RWPE2 (cell line): ENCODE measurements around the gene CORO7.
A peak's percentile ranks its signal among the peaks of the same experiment; 100 is the strongest.

Source experiments
- ATAC-seq: fragments of 200-7000 bp; cut with Tn5 transposase; 3 replicates; pipeline ENCODE4 v1.9.1; 2021; ENCODE audit warnings: low read depth
- DNase-seq: peaks from one replicate; pipeline ENCODE4 v3.0.0-alpha.2; 2020; ENCODE audit warnings: low spot score
- H3K27ac ChIP-seq: fragments of 450-650 bp; 2 replicates; pipeline ENCODE4 v1.5.1; 2017; ENCODE audit warnings: mild to moderate bottlenecking; ENCODE audit not compliant: poor library complexity, severe bottlenecking
- H3K27me3 ChIP-seq: fragments of 250-450 bp; sonication (Bioruptor Pico); 2 replicates; pipeline ENCODE4 v1.5.1; 2021; ENCODE audit warnings: mild to moderate bottlenecking, moderate library complexity; ENCODE audit not compliant: insufficient read depth, poor library complexity, severe bottlenecking
- H3K36me3 ChIP-seq: fragments of 250-450 bp; sonication (Bioruptor Pico); 2 replicates; pipeline ENCODE4 v1.5.1; 2020; ENCODE audit warnings: low read depth, mild to moderate bottlenecking, moderate library complexity
- H3K4me1 ChIP-seq: fragments of 250-450 bp; sonication (Bioruptor Pico); 2 replicates; pipeline ENCODE4 v1.5.1; 2021; ENCODE audit warnings: mild to moderate bottlenecking, moderate library complexity; ENCODE audit not compliant: insufficient read depth, poor library complexity, severe bottlenecking
- H3K4me3 ChIP-seq: fragments of 250-450 bp; sonication (Bioruptor Pico); 2 replicates; pipeline ENCODE4 v1.5.1; 2021; ENCODE audit warnings: mild to moderate bottlenecking, moderate library complexity; ENCODE audit not compliant: severe bottlenecking
- H3K9me3 ChIP-seq: fragments of 250-450 bp; sonication (Bioruptor Pico); 2 replicates; pipeline ENCODE4 v1.5.1; 2021; ENCODE audit warnings: mild to moderate bottlenecking, moderate library complexity; ENCODE audit not compliant: severe bottlenecking
- TF ChIP-seq, protein P1 (sequence below): fragments of 450-650 bp; IDR thresholded peaks from one replicate; pipeline ENCODE4 v1.5.1; 2017; ENCODE audit warnings: mild to moderate bottlenecking, moderate library complexity; ENCODE audit not compliant: poor library complexity, severe bottlenecking

CORO7 gene

DNA sequence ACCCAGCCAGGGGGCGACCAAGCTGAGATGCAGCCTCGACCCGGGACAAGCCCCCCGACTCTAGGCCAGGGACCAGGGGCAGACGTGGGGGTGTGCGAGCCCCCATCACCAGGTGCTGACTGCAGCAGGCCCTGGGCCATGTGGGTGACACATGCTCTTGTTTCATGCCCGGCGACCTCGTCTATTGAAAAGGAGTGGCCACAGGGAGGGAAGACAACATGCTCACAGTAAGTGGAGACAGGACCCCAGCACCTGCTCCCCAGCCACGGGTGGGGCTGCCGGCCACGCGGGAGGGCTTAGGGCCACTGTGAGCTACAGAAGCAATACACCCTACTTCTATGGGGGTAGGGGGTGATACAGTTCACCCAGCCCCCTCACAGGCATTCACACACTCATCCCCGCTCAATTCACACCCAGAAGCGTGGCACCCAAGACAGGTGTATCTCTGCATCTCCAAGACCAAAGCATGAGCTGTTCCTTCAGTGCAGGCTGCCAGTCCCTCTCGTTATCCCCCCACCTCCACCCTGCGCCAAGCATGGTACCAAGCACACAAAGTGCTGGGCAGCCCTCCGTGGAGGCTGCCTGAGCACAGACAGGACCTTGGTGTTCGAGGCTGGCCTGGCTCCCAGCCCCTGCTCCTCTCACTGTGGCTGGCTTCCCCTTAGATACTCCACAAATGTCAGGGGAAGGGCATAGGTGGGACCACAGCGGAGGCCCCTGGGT lies 31.2 kb downstream of the CORO7 start:
- no peak overlapping the region for H3K27ac ChIP-seq
- no peak overlapping the region for H3K4me3 ChIP-seq
- no peaks in the 10 kb centered on the region for H3K27me3 ChIP-seq
- ATAC-seq (no peak), DNase-seq (no peak)
- no peaks in the 10 kb centered on the region for H3K4me1 ChIP-seq
- TF ChIP-seq, protein P1, sequence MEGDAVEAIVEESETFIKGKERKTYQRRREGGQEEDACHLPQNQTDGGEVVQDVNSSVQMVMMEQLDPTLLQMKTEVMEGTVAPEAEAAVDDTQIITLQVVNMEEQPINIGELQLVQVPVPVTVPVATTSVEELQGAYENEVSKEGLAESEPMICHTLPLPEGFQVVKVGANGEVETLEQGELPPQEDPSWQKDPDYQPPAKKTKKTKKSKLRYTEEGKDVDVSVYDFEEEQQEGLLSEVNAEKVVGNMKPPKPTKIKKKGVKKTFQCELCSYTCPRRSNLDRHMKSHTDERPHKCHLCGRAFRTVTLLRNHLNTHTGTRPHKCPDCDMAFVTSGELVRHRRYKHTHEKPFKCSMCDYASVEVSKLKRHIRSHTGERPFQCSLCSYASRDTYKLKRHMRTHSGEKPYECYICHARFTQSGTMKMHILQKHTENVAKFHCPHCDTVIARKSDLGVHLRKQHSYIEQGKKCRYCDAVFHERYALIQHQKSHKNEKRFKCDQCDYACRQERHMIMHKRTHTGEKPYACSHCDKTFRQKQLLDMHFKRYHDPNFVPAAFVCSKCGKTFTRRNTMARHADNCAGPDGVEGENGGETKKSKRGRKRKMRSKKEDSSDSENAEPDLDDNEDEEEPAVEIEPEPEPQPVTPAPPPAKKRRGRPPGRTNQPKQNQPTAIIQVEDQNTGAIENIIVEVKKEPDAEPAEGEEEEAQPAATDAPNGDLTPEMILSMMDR, result no peak
- H3K9me3 ChIP-seq, result no peaks in the 10 kb centered on the region
- peaks cover 11% of the 10 kb centered on the region for H3K36me3 ChIP-seq

DNA sequence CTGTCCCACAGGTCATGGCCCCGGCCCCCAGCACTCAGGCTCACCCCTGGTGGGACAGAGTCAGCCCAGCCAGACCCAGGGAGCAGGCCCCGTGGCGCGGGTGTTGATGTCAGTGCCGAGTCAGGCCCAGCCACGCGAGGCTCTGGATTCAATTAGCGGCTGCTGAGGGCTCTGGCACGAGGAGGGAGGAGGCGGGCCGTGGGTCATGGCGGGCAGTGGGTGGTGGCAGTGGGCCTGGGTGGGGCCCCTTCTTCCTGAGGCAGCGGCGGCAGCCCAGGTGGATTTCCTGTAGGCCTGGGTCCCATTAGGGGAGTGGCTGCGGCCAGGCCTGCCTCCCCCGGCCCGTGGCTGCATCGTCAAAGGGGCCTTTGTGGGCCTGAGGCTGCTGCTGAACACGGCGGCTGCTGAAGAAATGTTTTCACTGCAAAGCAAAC lies 31.9 kb downstream of the CORO7 start:
- Histone ChIP-seq H3K4me3 (no peak overlapping the region), H3K36me3 (peaks cover 11% of the 10 kb centered on the region), H3K9me3 (no peaks in the 10 kb centered on the region), H3K27me3 (no peaks in the 10 kb centered on the region), H3K27ac (no peak overlapping the region), H3K4me1 (no peaks in the 10 kb centered on the region)
- TF ChIP-seq, protein P1, result no peak
- DNase-seq (no peak), ATAC-seq (no peak)

DNA sequence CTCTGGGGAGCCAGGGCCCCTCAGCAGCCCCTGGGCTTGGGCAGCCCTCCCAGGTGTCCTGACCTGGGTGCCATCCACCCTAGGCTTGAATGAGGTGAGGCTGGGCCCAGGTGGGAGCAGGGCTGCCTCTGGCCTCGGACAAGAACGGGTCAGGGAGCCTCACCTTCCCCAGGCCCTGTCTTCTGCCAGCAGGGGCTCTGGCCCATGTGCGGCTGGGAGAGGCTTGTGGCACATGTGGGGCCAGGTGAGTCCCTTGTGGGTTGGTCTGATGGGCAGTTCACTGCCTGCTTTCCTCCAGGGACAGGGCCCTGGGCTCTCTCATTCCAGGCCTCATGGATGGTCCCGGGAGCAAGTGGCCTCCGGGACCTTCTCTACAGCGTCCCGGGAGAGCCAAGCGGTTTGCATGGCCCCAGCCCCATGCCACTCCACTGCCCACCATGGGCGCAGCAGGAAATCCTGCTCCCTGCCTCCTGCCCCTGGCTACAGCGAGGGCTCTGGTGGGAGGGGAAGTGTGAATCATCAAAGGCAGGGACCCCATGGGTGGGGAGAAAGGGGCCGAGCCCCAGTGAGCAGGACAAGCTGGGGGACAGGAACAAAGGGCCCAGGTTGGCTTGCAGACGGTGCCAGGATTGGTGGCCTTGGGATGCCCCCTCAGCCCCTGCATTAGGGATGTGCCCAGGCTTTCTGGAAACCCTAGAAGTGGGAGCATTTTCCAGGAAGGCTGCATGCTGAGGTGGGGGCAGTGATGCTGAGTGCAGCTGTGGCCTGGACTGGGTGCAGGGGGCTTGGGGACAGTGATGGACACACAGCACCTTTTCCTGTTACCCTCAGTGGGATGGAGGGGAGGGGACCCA lies 32.6 kb downstream of the CORO7 start:
- peak overlapping the region; percentile 10 for H3K27ac ChIP-seq
- no peak for DNase-seq
- no peaks in the 10 kb centered on the region for H3K9me3 ChIP-seq
- H3K4me1 ChIP-seq, result no peaks in the 10 kb centered on the region
- peaks cover 11% of the 10 kb centered on the region for H3K36me3 ChIP-seq
- no peak; the same call in 2 of the 3 replicates for ATAC-seq
- no peaks in the 10 kb centered on the region for H3K27me3 ChIP-seq
- H3K4me3 ChIP-seq, result no peak overlapping the region
- TF ChIP-seq, protein P1, result no peak

DNA sequence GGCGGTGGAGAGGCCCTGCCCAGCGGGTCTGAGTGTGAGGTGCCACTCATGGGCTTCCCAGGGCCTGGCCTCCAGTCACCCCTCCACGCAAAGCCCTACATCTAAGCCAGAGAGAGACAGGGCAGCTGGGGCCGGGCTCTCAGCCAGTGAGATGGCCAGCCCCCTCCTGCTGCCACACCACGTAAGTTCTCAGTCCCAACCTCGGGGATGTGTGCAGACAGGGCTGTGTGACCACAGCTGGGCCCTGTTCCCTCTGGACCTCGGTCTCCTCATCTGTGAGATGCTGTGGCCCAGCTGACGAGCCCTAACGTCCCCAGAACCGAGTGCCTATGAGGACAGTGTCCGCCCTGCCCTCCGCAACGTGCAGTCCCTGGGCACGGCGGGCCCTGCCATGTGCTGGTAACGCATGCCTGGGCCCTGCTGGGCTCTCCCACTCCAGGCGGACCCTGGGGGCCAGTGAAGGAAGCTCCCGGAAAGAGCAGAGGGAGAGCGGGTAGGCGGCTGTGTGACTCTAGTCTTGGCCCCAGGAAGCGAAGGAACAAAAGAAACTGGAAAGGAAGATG lies 33.5 kb downstream of the CORO7 start:
- H3K4me3 ChIP-seq, result no peak overlapping the region
- no peak overlapping the region for H3K27ac ChIP-seq
- TF ChIP-seq, protein P1, result no peak
- peaks cover 4% of the 10 kb centered on the region for H3K4me1 ChIP-seq
- DNase-seq (no peak), ATAC-seq (no peak)
- H3K9me3 ChIP-seq, result no peaks in the 10 kb centered on the region
- peaks cover 11% of the 10 kb centered on the region for H3K36me3 ChIP-seq
- H3K27me3 ChIP-seq, result no peaks in the 10 kb centered on the region
